Body of pancreas (tissue), 4 donors: ENCODE data around the gene EFNA5. TPM values are rescaled to one million over a fixed set of nuclear protein-coding genes. Genes with fewer than 3 reads are reported as not detected.

Source experiments
- ATAC-seq: fragments of 150-250 bp; one replicate; pipeline ENCODE4 v1.9.1; 2016
- DNase-seq, 4 donors: peaks; one replicate each; pipeline ENCODE4 v3.0.0-alpha.2; 2019
- H3K27ac ChIP-seq, 4 donors: fragments of 200-600 bp; sonication (generic); 1 replicate in 3 of 4; 2 replicates in 1 of 4; pipeline versions ENCODE4 v1.5.1 to v1.6.1; 2016 to 2019; ENCODE audit warnings: mild to moderate bottlenecking in 1 of 4, mixed read lengths in 1 of 4, moderate library complexity in 1 of 4
- H3K27me3 ChIP-seq, 2 donors: fragments of 200-600 bp; sonication (generic); one replicate each; pipeline ENCODE4 v1.6.0; 2016; ENCODE audit warnings: mild to moderate bottlenecking in 1 of 2
- H3K36me3 ChIP-seq, 2 donors: fragments of 200-600 bp; sonication (generic); replicated peaks in 1 of 2; 2 replicates each; pipeline ENCODE4 v1.5.1; 2016; ENCODE audit warnings: low read depth in 2 of 2; ENCODE audit not compliant: insufficient read depth in 1 of 2
- H3K4me1 ChIP-seq: fragments of 200-600 bp; sonication (generic); one replicate; pipeline ENCODE4 v1.6.0; 2016
- H3K4me3 ChIP-seq, 2 donors: fragments of 200-600 bp; sonication (generic); 1 replicate in 1 of 2; 2 replicates in 1 of 2; pipeline ENCODE4 v1.5.1; 2016 to 2019
- H3K9me3 ChIP-seq, 3 donors: fragments of 200-600 bp; sonication (generic); 1 replicate in 2 of 3; 2 replicates in 1 of 3; pipeline ENCODE4 v1.5.1; 2016
- CTCF ChIP-seq, 7 experiments: fragments of 450-650 bp in 4 of 7; fragments of 200-600 bp in 3 of 7; sonication (generic) in 3 of 7; IDR thresholded peaks; one replicate each; pipeline ENCODE4 v1.5.1; 2016 to 2019; ENCODE audit warnings: antibody characterized with exemption in 7 of 7
- POLR2A ChIP-seq, 3 donors: fragments of 450-650 bp; IDR thresholded peaks; one replicate each; pipeline ENCODE4 v1.6.1; 2016; ENCODE audit warnings: antibody characterized with exemption in 3 of 3, mild to moderate bottlenecking in 2 of 3
- WGBS, 2 donors: methylation state at CpG; one replicate each; pipeline ENCODE4 v1.1.5; 2017; 5-methylcytosine and 5-hydroxymethylcytosine counted together
- intact Hi-C: fragments of 100-400 bp; cut with DNase I; formaldehyde crosslinking; loops from one replicate; pipeline ENCODE4 v1.15.1; 2023
- total RNA-seq, 2 donors: library from RNA; depleted of rRNA; stranded (reverse); fragments of >200 nt; gene quantifications; one replicate each; pipeline ENCODE4 v1.1.0, GENCODE V29; 2016

Gene EFNA5
- total RNA-seq, 2 donors from 2014 or later = 1.3 to 3.4 TPM

- no peaks in the 10 kb centered on the region for H3K9me3 ChIP-seq
- no peaks in the 10 kb centered on the region for H3K36me3 ChIP-seq
- ATAC-seq (no peak), DNase-seq (no peak)
- intact Hi-C loops = no loop called here
- 60 to 65% methylated on average over 2 of the region's 2 CpGs for WGBS, 2 donors
- no peak overlapping the region for H3K27ac ChIP-seq
- TF ChIP-seq CTCF (IDR thresholded peaks at IDR 0.05) (no peak), POLR2A (IDR thresholded peaks at IDR 0.05) (no peak)
- no peaks in the 10 kb centered on the region for H3K27me3 ChIP-seq
- H3K4me3 ChIP-seq = no peak overlapping the region
- no peaks in the 10 kb centered on the region for H3K4me1 ChIP-seq
These were observed 255.9 kb downstream of the EFNA5 start for GRCh38 chr5:107414802-107415201.

- no peaks in the 10 kb centered on the region for H3K27me3 ChIP-seq
- H3K27ac ChIP-seq = no peak overlapping the region
- ATAC-seq = no peak
- no peak for TF ChIP-seq CTCF (IDR thresholded peaks at IDR 0.05)
- no peak for TF ChIP-seq POLR2A (IDR thresholded peaks at IDR 0.05)
- intact Hi-C loops = no loop called here
- WGBS, 2 donors = 82 to 92% methylated on average over 1 of the region's 1 CpG
- H3K4me1 ChIP-seq = no peaks in the 10 kb centered on the region
- H3K36me3 ChIP-seq = no peaks in the 10 kb centered on the region
- H3K9me3 ChIP-seq = no peaks in the 10 kb centered on the region
- H3K4me3 ChIP-seq = no peak overlapping the region
- DNase-seq = no peak
These were observed 257.0 kb downstream of the EFNA5 start for GRCh38 chr5:107413754-107414153.

- no peak for ATAC-seq
- Histone ChIP-seq H3K4me1 (no peaks in the 10 kb centered on the region), H3K9me3 (no peaks in the 10 kb centered on the region), H3K36me3 (no peaks in the 10 kb centered on the region), H3K27me3 (no peaks in the 10 kb centered on the region), H3K4me3 (no peak overlapping the region), H3K27ac (no peak overlapping the region)
- no peak for TF ChIP-seq CTCF (IDR thresholded peaks at IDR 0.05)
- TF ChIP-seq POLR2A (IDR thresholded peaks at IDR 0.05) = no peak
- 75 to 79% methylated on average over 2 of the region's 2 CpGs for WGBS, 2 donors
- intact Hi-C loops = no loop called here
- DNase-seq = no peak
These were observed 262.2 kb downstream of the EFNA5 start for GRCh38 chr5:107408564-107408963.

- Histone ChIP-seq H3K36me3 (no peaks in the 10 kb centered on the region), H3K27me3 (no peaks in the 10 kb centered on the region), H3K27ac (no peak overlapping the region), H3K4me3 (no peak overlapping the region), H3K9me3 (no peaks in the 10 kb centered on the region), H3K4me1 (no peaks in the 10 kb centered on the region)
- intact Hi-C loops = no loop called here
- TF ChIP-seq POLR2A (IDR thresholded peaks at IDR 0.05) = no peak
- TF ChIP-seq CTCF (IDR thresholded peaks at IDR 0.05) = no peak
- ATAC-seq (no peak), DNase-seq (no peak)
- WGBS, 2 donors = 66 to 81% methylated on average over 3 of the region's 3 CpGs
These were observed 262.9 kb downstream of the EFNA5 start for GRCh38 chr5:107407713-107408298.
